Spleen (tissue), 11 donors: ENCODE data around the gene TACR2. TPM values are rescaled to one million over a fixed set of nuclear protein-coding genes. Genes with fewer than 3 reads are reported as not detected.

ENCODE experiments used
- DNase-seq: peaks from one replicate; pipeline ENCODE4 v3.0.0-alpha.2; 2020
- H3K27ac ChIP-seq, 8 donors: fragments of 200-600 bp; sonication (generic) in 7 of 8; 1 replicate in 4 of 8; 2 replicates in 4 of 8; pipeline versions ENCODE4 v1.5.0 to v1.8.0; 2016 to 2021; ENCODE audit warnings: inconsistent platforms in 4 of 8, mild to moderate bottlenecking in 4 of 8, moderate library complexity in 1 of 8
- H3K27me3 ChIP-seq, 7 donors: fragments of 200-600 bp; sonication (generic) in 6 of 7; replicated peaks in 1 of 7; 1 replicate in 4 of 7; 2 replicates in 3 of 7; pipeline versions ENCODE4 v1.5.0 to v1.8.0; 2016 to 2021; ENCODE audit warnings: inconsistent platforms in 3 of 7, mild to moderate bottlenecking in 1 of 7
- H3K36me3 ChIP-seq, 6 donors: fragments of 200-600 bp; sonication (generic) in 5 of 6; 1 replicate in 4 of 6; 2 replicates in 2 of 6; pipeline versions ENCODE4 v1.5.0 to v1.8.0; 2016 to 2021; ENCODE audit warnings: inconsistent platforms in 2 of 6
- H3K4me1 ChIP-seq, 6 donors: fragments of 200-600 bp; sonication (generic) in 5 of 6; 1 replicate in 3 of 6; 2 replicates in 3 of 6; pipeline versions ENCODE4 v1.5.0 to v1.8.0; 2016 to 2021; ENCODE audit warnings: inconsistent platforms in 3 of 6
- H3K4me3 ChIP-seq, 8 donors: fragments of 200-600 bp; sonication (generic) in 7 of 8; 1 replicate in 4 of 8; 2 replicates in 4 of 8; pipeline versions ENCODE4 v1.5.0 to v1.8.0; 2016 to 2021; ENCODE audit warnings: inconsistent platforms in 4 of 8, mild to moderate bottlenecking in 4 of 8, moderate library complexity in 2 of 8
- H3K9me3 ChIP-seq, 8 donors: fragments of 200-600 bp; sonication (generic) in 7 of 8; 1 replicate in 4 of 8; 2 replicates in 4 of 8; pipeline versions ENCODE4 v1.5.0 to v1.8.0; 2016 to 2021; ENCODE audit warnings: inconsistent platforms in 4 of 8
- CTCF ChIP-seq, 11 experiments: fragments of 200-600 bp in 7 of 11; fragments of 450-650 bp in 4 of 11; sonication (generic) in 4 of 11; IDR thresholded peaks in 8 of 11; conservative IDR thresholded peaks in 3 of 11; 1 replicate in 7 of 11; 2 replicates in 4 of 11; pipeline versions ENCODE4 v1.4.0 to v1.8.0; 2016 to 2021; ENCODE audit warnings: antibody characterized with exemption in 11 of 11, inconsistent platforms in 4 of 11, mild to moderate bottlenecking in 1 of 11
- POLR2A ChIP-seq, 3 donors: fragments of 450-650 bp; IDR thresholded peaks; one replicate each; pipeline ENCODE4 v1.5.1; 2017; ENCODE audit warnings: antibody characterized with exemption in 3 of 3, mild to moderate bottlenecking in 1 of 3
- POLR2AphosphoS5 ChIP-seq, 3 donors: sonication (generic); formaldehyde crosslinking; IDR thresholded peaks; one replicate each; pipeline ENCODE4 v1.5.1; 2017; ENCODE audit warnings: antibody characterized with exemption in 3 of 3
- WGBS, 5 donors: extraction: QIAGEN DNeasy Blood & Tissue Kit in 3 of 5; methylation state at CpG; one replicate each; pipeline versions ENCODE4 v1.1.5 to v1.1.7; 2013 to 2018; 5-methylcytosine and 5-hydroxymethylcytosine counted together
- intact Hi-C: fragments of 100-400 bp; cut with DNase I; formaldehyde crosslinking; loops from one replicate; pipeline ENCODE4 v1.15.0; 2023; ENCODE audit warnings: low total_unique reads
- polyA plus RNA-seq, 3 donors: library from polyadenylated mRNA; stranded (reverse); fragments of 200-250 nt; gene quantifications; one replicate each; pipeline ENCODE4 v1.2.1, GENCODE V29; 2013
- total RNA-seq, 7 donors: library from RNA; depleted of rRNA in 3 of 7; stranded (reverse); fragments of >200 nt in 3 of 7; fragmentation: NEBNext Ultra II Directional in 4 of 7; extraction: Animal tissue kit (Norgen Biotek cat#: 25700) in 4 of 7; gene quantifications; one replicate each; pipeline versions ENCODE4 v1.1.0 to v1.2.1, GENCODE V29; 2016 to 2021
- donor health status: healthy with polysubstance abuse.
- donor health status: DM: no; HTN: no; CAD: no; lungs with moderate emphysema.
- donor health status: DM: no; HTN: no; CAD: no.
- donor health status: Bipolar disorder and iron deficiency.
- donor health status: healthy.
- donor health status: DM: no; HTN: no; CAD: no.
- donor health status: DM: yes; HTN: yes; CAD: no.

The TACR2 gene
- total and polyA plus RNA-seq, 10 donors, result 0.15 to 0.52 (median 0.30) TPM; not detected in 4

GRCh38 chr10:69458430-69459100, 41.8 kb upstream of the TACR2 start:
- no peak overlapping the region for H3K4me3 ChIP-seq
- peaks cover 20 to 96% (median 60%) of the 10 kb centered on the region in 6 donors for H3K4me1 ChIP-seq
- DNase-seq, result peak; percentile 67
- 64 to 75% (median 73%) methylated on average over 9 to 10 of the region's 10 CpGs for WGBS, 5 donors
- H3K9me3 ChIP-seq, result no peaks in the 10 kb centered on the region
- peaks cover 0 to 8% (median 0%) of the 10 kb centered on the region in 6 donors for H3K36me3 ChIP-seq
- TF ChIP-seq POLR2A (IDR thresholded peaks at IDR 0.05), result no peak
- H3K27ac ChIP-seq, result peak overlapping the region in 7 of 8 donors; percentile 39 to 79 (median 50)
- no peaks in the 10 kb centered on the region for H3K27me3 ChIP-seq
- intact Hi-C loops, result no loop called here

GRCh38 chr10:69457771-69458237, 41.1 kb upstream of the TACR2 start:
- peak overlapping the region in 7 of 8 donors; percentile 2 to 79 (median 50) for H3K27ac ChIP-seq
- H3K27me3 ChIP-seq, result peaks cover 0 to 7% (median 0%) of the 10 kb centered on the region in 7 donors
- H3K9me3 ChIP-seq, result no peaks in the 10 kb centered on the region
- TF ChIP-seq POLR2A (IDR thresholded peaks at IDR 0.05) (no peak), CTCF (IDR thresholded peaks at IDR 0.05 in 8 of 11, conservative IDR thresholded peaks at IDR 0.05 in 3 of 11) (no peak)
- WGBS, 5 donors, result 47 to 75% (median 70%) methylated on average over 5 of the region's 5 CpGs
- no peak overlapping the region for H3K4me3 ChIP-seq
- intact Hi-C loops, result no loop called here
- peak; percentile 27 for DNase-seq
- H3K4me1 ChIP-seq, result peaks cover 21 to 96% (median 59%) of the 10 kb centered on the region in 6 donors
- H3K36me3 ChIP-seq, result peaks cover 0 to 8% (median 0%) of the 10 kb centered on the region in 6 donors

- TF ChIP-seq CTCF (IDR thresholded peaks at IDR 0.05 in 8 of 11, conservative IDR thresholded peaks at IDR 0.05 in 3 of 11) (no peak), POLR2AphosphoS5 (IDR thresholded peaks at IDR 0.05) (no peak), POLR2A (IDR thresholded peaks at IDR 0.05) (no peak)
- peak; percentile 61 for DNase-seq
- WGBS, 5 donors, result 75 to 83% (median 82%) methylated on average over 7 to 8 of the region's 8 CpGs
- peaks cover 21 to 96% (median 56%) of the 10 kb centered on the region in 6 donors for H3K4me1 ChIP-seq
- no peaks in the 10 kb centered on the region for H3K9me3 ChIP-seq
- intact Hi-C loops, result no loop called here
- no peak overlapping the region for H3K4me3 ChIP-seq
- peaks cover 0 to 8% (median 0%) of the 10 kb centered on the region in 6 donors for H3K36me3 ChIP-seq
- peaks cover 0 to 14% (median 0%) of the 10 kb centered on the region in 7 donors for H3K27me3 ChIP-seq
- peak overlapping the region in 5 of 8 donors; percentile 39 to 79 (median 58) for H3K27ac ChIP-seq
Measured at GRCh38 chr10:69456880-69457693, 40.4 kb upstream of the TACR2 start.

GRCh38 chr10:69455006-69455763, 38.5 kb upstream of the TACR2 start:
- peak overlapping the region in 5 of 8 donors; percentile 14 to 51 (median 31) for H3K27ac ChIP-seq
- no peaks in the 10 kb centered on the region for H3K9me3 ChIP-seq
- H3K4me3 ChIP-seq, result no peak overlapping the region
- peaks cover 0 to 26% (median 6%) of the 10 kb centered on the region in 7 donors for H3K27me3 ChIP-seq
- WGBS, 5 donors, result 74 to 84% (median 79%) methylated on average over 9 to 10 of the region's 10 CpGs
- intact Hi-C loops, result no loop called here
- TF ChIP-seq POLR2AphosphoS5 (IDR thresholded peaks at IDR 0.05) (no peak), CTCF (IDR thresholded peaks at IDR 0.05 in 8 of 11, conservative IDR thresholded peaks at IDR 0.05 in 3 of 11) (no peak)
- H3K4me1 ChIP-seq, result peaks cover 24 to 96% (median 59%) of the 10 kb centered on the region in 6 donors
- DNase-seq, result peak; percentile 31
- H3K36me3 ChIP-seq, result peaks cover 0 to 8% (median 0%) of the 10 kb centered on the region in 6 donors
